ENCODE results near the gene PTK6.

PTK6 gene

DNA sequence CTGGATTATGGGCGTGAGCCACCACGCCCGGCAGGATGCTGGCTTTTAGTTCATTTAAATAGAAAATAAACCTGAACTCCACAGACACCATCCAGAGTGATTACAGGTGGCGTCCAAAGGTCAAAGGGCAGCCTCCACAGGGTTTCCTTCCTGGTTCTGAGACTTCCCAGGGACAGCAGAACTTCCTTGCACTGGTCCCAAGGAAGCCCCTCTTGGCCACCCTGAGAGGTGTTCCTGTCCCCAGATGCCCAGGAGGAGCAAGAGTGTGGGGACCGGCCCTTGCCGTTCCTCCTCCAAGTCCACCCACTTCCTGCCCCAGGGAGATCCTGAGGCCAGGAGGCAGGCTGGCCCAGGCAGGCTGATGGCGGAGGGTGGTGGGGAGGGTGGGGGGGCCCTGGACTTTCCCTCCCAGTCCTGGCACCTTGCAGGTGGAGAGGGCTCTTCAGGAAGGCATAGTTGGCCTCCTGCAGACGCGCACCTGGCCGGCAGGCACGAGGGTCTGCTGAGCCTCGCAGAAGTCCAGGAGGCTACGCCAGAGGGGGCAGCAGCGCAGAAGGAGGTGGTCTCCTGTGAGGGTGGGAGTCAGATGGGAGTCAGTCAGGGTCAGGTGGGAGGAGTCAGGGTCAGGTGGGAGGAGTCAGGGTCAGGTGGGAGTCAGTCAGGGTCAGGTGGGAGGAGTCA is 21.8 kb upstream of the PTK6 start:
- TF ChIP-seq TAF1 (IDR thresholded peaks at IDR 0.05; ENCODE audit: low read depth, low read length) (no peak), PAX5 (IDR thresholded peaks at IDR 0.05; ENCODE audit: insufficient read depth, low read length, severe bottlenecking) (no peak), SPI1 (IDR thresholded peaks at IDR 0.05; ENCODE audit: low read depth, low read length) (no peak), POU2F2 (IDR thresholded peaks at IDR 0.05; ENCODE audit: low read depth, low read length) (no peak), POLR2A (IDR thresholded peaks at IDR 0.05; ENCODE audit: low read depth, low read length) (no peak), POLR2AphosphoS5 (IDR thresholded peaks at IDR 0.05; ENCODE audit: low read depth, low read length) (no peak)
- no peak for FAIRE-seq
- DNase-seq (ENCODE audit: insufficient read length, low spot score): no peak

DNA sequence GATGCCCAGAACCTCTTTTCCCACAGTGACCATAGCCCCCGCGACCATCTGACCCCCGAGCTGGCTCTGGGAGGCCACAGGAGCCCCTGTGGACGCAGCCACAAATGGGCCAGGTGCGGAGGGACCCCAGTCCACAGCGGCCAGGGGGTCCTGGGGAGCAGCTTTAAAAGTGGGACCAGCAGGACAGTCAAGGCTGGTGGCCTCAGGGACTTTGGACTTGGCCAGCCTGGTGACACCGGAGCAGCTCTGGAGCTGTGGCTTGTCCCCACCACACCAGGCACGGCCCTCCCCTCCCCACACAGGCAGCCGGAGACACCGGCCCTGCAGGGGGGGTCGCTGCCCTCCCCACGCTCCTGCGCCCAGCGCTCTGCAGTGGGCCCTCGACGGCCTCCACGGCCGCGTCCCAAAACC is 20.3 kb upstream of the PTK6 start:
- FAIRE-seq: no peak
- DNase-seq (ENCODE audit: insufficient read length, low spot score): no peak
- TF ChIP-seq PAX5 (IDR thresholded peaks at IDR 0.05; ENCODE audit: insufficient read depth, low read length, severe bottlenecking) (no peak), POU2F2 (IDR thresholded peaks at IDR 0.05; ENCODE audit: low read depth, low read length) (no peak), POLR2A (IDR thresholded peaks at IDR 0.05; ENCODE audit: low read depth, low read length) (no peak), TAF1 (IDR thresholded peaks at IDR 0.05; ENCODE audit: low read depth, low read length) (no peak), SPI1 (IDR thresholded peaks at IDR 0.05; ENCODE audit: low read depth, low read length) (no peak), POLR2AphosphoS5 (IDR thresholded peaks at IDR 0.05; ENCODE audit: low read depth, low read length) (no peak)

DNA sequence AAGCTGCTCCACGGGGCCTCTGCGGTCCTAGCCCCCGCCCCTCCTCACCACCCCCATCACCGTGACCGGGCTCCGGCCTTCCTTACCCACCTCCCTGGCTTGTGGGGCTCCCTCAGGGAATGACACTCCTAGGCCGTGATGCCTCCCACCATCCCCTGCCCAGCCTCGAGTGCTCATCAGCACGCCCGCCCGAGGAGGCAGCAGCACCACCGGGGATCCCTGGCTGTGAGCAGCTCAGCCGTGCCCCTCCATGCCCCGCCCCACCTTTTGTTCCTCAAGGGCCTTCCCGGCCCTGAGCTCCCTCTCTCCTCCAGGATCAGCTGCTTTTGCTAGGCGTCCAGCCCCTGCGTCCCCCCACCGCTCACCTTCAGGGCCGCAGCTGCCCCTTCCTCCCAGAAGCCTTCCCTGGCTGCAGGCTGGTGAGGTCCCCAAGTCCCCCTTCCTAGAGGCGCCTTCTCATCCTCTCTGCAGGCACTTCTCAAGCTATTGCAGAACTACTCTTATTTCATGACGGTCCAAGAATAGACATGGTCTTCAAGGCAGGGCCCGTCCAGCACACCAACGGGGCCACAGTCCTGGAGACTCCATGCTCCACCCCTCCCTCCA is 19.8 kb upstream of the PTK6 start:
- FAIRE-seq (no peak), DNase-seq (ENCODE audit: insufficient read length, low spot score) (no peak)
- TF ChIP-seq POLR2AphosphoS5 (IDR thresholded peaks at IDR 0.05; ENCODE audit: low read depth, low read length): peak; percentile 37; the same call in 1 of the 2 replicates
- TF ChIP-seq SPI1 (IDR thresholded peaks at IDR 0.05; ENCODE audit: low read depth, low read length): no peak

DNA sequence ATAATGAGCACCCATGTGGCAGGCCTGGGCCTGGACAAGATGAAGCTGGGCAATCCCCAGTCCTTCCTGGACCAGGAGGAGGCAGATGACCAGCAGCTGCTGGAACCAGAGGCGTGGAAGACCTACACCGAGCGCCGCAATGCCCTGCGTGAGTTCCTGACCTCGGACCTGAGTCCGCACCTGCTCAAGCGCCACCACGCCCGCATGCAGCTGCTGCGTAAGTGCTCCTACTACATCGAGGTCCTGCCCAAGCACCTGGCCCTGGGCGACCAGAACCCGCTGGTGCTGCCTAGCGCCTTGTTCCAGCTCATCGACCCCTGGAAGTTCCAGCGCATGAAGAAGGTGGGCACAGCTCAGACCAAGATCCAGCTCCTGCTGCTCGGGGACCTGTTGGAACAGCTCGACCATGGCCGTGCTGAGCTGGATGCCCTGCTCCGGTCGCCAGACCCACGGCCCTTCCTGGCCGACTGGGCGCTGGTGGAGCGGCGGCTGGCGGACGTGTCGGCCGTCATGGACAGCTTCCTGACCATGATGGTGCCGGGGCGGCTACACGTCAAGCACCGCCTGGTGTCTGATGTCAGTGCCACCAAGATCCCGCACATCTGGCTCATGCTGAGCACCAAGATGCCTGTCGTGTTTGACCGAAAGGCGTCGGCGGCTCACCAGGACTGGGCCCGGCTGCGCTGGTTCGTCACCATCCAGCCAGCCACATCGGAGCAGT is 18.6 kb upstream of the PTK6 start:
- FAIRE-seq: no peak
- DNase-seq (ENCODE audit: insufficient read length, low spot score): no peak
- TF ChIP-seq POLR2AphosphoS5 (IDR thresholded peaks at IDR 0.05; ENCODE audit: low read depth, low read length) (no peak), POLR2A (IDR thresholded peaks at IDR 0.05; ENCODE audit: low read depth, low read length) (no peak), TAF1 (IDR thresholded peaks at IDR 0.05; ENCODE audit: low read depth, low read length) (no peak), POU2F2 (IDR thresholded peaks at IDR 0.05; ENCODE audit: low read depth, low read length) (no peak), PAX5 (IDR thresholded peaks at IDR 0.05; ENCODE audit: insufficient read depth, low read length, severe bottlenecking) (no peak), SPI1 (IDR thresholded peaks at IDR 0.05; ENCODE audit: low read depth, low read length) (no peak)

DNA sequence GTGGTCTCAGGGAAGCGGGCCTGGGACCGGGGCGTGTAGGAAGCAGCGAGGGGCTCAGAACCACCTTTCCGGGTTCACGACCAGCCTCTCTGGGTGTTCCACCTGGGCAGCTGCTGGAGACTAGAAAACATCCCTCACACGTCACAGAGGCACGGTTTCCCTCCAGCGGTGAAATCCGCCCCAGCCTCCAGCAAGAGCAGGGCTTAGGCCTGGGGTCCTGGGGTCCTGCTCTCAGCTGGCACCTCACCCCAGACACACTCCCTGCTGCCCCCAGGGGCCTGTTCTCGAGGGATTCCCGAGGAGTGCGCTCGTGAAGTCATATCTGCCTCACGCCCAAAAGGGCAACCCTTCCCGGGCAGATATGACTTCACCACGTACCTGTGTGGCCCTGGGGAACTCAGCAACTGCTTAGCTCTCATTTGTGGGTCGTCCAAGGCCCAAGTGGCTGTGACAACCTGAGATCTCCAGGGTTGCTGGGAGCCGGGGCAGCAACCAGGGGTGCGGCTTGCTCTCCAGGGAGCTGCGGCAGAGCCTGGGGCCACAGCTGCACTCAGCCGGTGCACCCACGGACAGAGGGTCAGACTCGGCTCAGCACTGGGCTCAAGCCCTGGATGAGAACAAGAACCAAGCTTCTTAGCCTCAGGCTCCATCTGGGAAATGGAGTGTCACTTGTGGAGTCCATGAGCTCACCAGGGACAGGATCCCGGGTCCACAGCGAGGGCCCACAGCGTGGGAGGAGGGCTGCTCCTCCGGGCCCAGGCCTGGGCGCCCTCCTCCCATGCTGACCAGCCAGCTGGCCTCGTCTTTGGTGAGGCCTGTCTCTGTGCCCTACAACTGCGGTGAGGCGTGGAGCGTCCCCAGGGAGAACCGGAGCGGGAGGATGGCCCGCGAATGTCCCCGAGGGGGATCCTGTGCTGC is 17.4 kb upstream of the PTK6 start:
- FAIRE-seq (peak; percentile 92), DNase-seq (ENCODE audit: insufficient read length, low spot score) (no peak)
- TF ChIP-seq TAF1 (IDR thresholded peaks at IDR 0.05; ENCODE audit: low read depth, low read length) (no peak), POLR2A (IDR thresholded peaks at IDR 0.05; ENCODE audit: low read depth, low read length) (no peak), SPI1 (IDR thresholded peaks at IDR 0.05; ENCODE audit: low read depth, low read length) (no peak)

DNA sequence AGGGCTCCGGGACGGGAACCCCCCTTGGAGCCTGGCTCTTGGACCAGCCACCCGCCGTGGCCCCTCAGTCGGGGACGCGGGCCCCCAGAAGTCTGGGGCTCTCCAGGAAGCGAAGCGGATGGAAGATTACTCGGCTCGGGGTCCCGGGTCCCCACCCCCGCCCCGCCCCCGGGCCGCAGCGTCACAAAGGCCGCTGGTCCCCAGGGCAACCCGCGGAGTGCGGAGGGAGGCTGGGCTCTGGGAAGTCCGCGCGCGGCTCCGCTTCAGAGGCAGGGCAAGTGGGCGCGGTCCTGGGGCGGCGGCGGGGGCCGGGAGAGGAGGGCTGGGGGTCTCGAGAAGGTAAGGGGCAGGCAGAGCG is 16.7 kb upstream of the PTK6 start, which contains the start of gene FNDC11:
TSS of gene FNDC11 (plus strand) at position 227 of the 358 bp plus-strand sequence. CDS start 1,505 bp downstream, outside the sequence.
- FAIRE-seq: no peak
- TF ChIP-seq POU2F2 (IDR thresholded peaks at IDR 0.05; ENCODE audit: low read depth, low read length) (no peak), POLR2A (IDR thresholded peaks at IDR 0.05; ENCODE audit: low read depth, low read length) (no peak), POLR2AphosphoS5 (IDR thresholded peaks at IDR 0.05; ENCODE audit: low read depth, low read length) (no peak), SPI1 (IDR thresholded peaks at IDR 0.05; ENCODE audit: low read depth, low read length) (no peak), PAX5 (IDR thresholded peaks at IDR 0.05; ENCODE audit: insufficient read depth, low read length, severe bottlenecking) (no peak), TAF1 (IDR thresholded peaks at IDR 0.05; ENCODE audit: low read depth, low read length) (no peak)
- no peak for DNase-seq (ENCODE audit: insufficient read length, low spot score)

DNA sequence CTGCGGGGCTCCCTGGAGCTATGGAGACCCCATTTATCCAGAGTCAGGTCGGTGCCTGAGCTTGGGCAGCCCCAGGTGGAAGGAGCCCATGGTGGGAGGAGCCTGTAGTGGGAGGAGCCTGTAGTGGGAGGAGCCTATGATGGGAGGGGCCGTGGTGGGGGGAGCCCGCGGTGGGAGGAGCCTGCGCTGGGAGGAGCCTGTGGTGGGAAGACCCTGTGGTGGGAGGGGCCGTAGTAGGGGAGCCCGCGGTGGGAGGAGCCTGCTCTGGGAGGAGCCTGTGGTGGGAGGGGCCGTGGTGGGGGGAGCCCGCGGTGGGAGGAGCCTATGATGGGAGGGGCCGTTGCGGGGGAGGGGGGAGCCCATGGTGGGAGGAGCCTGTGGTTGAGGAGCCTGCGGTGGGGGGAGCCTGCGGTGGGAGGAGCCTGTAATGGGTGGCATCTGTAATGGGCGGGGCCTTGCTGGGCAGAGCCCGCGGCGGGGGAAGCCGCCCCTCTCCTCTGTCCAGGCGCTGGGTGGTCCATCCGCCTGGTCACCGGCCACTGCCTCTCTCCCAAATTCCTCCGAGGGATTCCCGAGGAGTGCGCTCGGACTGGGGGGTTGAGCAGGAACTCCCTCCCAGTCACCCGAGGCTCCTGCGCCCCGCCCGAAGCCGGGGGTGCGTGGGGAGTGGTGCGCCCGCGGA is 16.2 kb upstream of the PTK6 start:
- no peak for TF ChIP-seq POU2F2 (IDR thresholded peaks at IDR 0.05; ENCODE audit: low read depth, low read length)
- FAIRE-seq (peak; percentile 97), DNase-seq (ENCODE audit: insufficient read length, low spot score) (peak; percentile 71)

DNA sequence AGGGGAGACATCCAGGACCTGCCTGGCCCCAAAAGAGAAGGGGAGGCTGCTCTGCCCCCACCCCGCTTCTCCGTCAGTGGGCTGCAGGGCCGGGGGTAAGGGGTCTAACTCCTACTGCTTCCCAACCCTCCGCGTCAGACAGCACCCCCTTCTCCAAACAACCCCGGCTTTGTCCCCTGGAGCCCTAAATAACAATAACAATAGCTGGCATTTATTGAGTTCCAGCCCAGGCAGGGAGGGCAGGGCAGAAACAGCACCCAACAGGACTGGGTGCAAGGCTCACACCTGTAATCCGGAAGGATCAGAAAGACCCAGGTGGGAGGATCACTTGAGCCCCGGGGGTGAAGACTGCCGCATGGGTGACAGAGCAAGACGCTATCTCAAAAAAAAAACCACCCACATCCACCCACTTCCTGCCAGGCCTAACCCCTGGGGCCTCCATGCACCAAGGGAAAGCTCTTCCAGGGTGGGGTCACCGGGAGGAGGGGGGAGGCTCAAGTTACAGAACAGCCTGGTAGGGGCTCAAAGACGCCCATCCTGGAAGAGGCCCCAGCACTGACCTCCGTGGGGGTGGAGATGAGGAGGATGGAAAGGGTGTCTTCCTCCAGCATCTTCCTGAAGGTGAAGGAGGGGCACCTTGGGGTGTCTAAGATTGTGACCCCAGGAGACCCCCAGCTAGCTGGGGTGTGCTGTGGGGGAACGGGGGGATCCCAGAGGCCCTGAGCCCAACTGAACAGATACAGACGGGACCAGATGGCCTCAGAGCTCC is 15.5 kb upstream of the PTK6 start:
- TF ChIP-seq SPI1 (IDR thresholded peaks at IDR 0.05; ENCODE audit: low read depth, low read length) (peak; percentile 36), POU2F2 (IDR thresholded peaks at IDR 0.05; ENCODE audit: low read depth, low read length) (no peak), PAX5 (IDR thresholded peaks at IDR 0.05; ENCODE audit: insufficient read depth, low read length, severe bottlenecking) (peak; percentile 71)
- DNase-seq (ENCODE audit: insufficient read length, low spot score) (peak; percentile 64), FAIRE-seq (peak; percentile 89)
